Activated T-cell treated with anti-CD3 and anti-CD28 coated beads, Interleukin-2, amount 50 U/mL, for 4 hours (primary cell): Measurements from ENCODE around the gene DSG2. TPM values are rescaled to one million over a fixed set of nuclear protein-coding genes. Genes with fewer than 3 reads are reported as not detected.
"Not testable (repeated sequence)": the region's sequence is repeated elsewhere in the genome, so short reads cannot be mapped to it uniquely, and the experiment has no call there.

ENCODE experiments used
- ATAC-seq, 2 donors: fragments of 200-7000 bp; cut with Tn5 transposase; one replicate each; pipeline ENCODE4 v1.10.0; 2021
- DNase-seq: peaks from one replicate; pipeline ENCODE4 v3.0.0-alpha.2; 2020
- H3K27me3 Mint-ChIP-seq: one replicate; pipeline ENCODE4 v1.8.0; 2021; ENCODE audit warnings: low read depth, mixed read lengths
- H3K36me3 Mint-ChIP-seq: one replicate; pipeline ENCODE4 v1.8.0; 2022; ENCODE audit warnings: mixed read lengths; ENCODE audit not compliant: insufficient read depth
- H3K4me1 Mint-ChIP-seq: one replicate; pipeline ENCODE4 v1.8.0; 2021; ENCODE audit warnings: low read depth, mixed read lengths
- H3K4me3 Mint-ChIP-seq: one replicate; pipeline ENCODE4 v1.8.0; 2021; ENCODE audit warnings: mild to moderate bottlenecking, moderate library complexity, mixed read lengths
- H3K9me3 Mint-ChIP-seq: one replicate; pipeline ENCODE4 v1.8.0; 2021; ENCODE audit warnings: mixed read lengths
- total RNA-seq, 3 donors: library from RNA; stranded (reverse); gene quantifications; one replicate each; pipeline ENCODE4 v1.2.1, GENCODE V29; 2021

Gene DSG2
- total RNA-seq, 3 donors from 2014 or later = 0.24 to 0.33 (median 0.27) TPM

DNA sequence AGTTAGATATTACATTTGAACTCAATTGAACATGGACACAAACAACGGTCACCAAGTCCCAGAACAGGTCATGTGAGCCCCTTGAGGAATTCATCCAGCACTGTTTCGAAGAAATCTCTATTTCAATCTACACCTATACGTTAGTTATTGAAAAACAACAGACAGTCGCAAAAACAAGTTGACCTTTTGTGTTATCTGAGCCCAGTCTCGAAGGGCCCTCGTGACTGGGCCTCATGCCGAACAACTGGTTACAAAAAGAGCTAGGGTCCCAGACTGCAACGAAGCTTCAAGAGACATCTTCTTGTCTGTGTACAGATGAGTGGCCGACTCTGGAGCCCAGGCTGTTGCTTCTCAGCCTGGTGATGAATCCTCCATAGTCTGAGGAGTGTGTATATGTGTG, 5.3 kb upstream of the DSG2 start:
- Mint-ChIP-seq H3K27me3 (peaks cover 18% of the 10 kb centered on the region), H3K36me3 (no peaks in the 10 kb centered on the region), H3K4me1 (no peaks in the 10 kb centered on the region), H3K9me3 (peaks cover 4% of the 10 kb centered on the region), H3K4me3 (no peak overlapping the region)
- ATAC-seq = no peak
- DNase-seq = no peak

DNA sequence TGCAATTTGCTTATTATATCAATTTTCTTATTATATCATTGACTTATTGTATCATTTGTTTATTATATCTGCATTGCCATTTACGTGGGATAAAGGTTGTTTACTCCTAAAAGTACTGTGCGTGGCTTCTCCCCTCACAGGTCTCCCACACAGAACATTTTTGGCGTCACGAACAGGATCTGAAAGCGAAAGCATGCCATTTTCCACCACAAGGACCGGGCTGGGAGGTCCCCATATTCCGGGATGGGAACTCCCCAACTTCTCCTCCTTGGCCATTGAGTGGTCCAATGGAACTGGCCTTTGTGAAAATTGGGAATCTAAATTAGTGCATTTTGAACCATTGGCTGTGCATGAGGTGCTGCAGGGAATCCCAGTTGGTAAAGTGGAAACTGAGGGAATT, 4.8 kb upstream of the DSG2 start:
- Mint-ChIP-seq H3K36me3 (no peaks in the 10 kb centered on the region), H3K4me1 (peaks cover under 1% of the 10 kb centered on the region), H3K27me3 (peaks cover 14% of the 10 kb centered on the region), H3K9me3 (peaks cover 4% of the 10 kb centered on the region), H3K4me3 (no peak overlapping the region)
- no peak for ATAC-seq
- DNase-seq = no peak

DNA sequence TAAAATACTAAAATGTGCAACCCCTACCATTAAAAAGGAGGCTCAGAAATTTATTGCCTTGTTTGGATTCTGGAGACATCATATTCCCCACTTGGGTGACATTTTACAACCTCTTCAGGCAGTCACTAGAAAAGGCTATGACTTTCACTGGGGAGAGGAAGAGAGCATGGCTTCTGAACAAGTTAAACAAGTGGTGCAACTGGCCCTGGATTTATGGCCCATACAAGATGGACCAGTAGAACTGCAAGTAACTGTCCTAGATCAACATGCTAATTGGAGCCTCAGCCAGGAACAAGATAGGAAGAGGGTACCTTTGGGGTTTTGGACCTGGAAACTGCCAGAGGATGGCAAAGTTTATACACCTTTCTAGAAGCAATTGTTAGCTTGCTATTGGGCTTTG, 4.0 kb upstream of the DSG2 start:
- Mint-ChIP-seq H3K36me3 (no peaks in the 10 kb centered on the region), H3K4me1 (peaks cover 4% of the 10 kb centered on the region), H3K27me3 (peaks cover 19% of the 10 kb centered on the region), H3K4me3 (no peak overlapping the region), H3K9me3 (peaks cover 4% of the 10 kb centered on the region)
- ATAC-seq (no peak), DNase-seq (no peak)

DNA sequence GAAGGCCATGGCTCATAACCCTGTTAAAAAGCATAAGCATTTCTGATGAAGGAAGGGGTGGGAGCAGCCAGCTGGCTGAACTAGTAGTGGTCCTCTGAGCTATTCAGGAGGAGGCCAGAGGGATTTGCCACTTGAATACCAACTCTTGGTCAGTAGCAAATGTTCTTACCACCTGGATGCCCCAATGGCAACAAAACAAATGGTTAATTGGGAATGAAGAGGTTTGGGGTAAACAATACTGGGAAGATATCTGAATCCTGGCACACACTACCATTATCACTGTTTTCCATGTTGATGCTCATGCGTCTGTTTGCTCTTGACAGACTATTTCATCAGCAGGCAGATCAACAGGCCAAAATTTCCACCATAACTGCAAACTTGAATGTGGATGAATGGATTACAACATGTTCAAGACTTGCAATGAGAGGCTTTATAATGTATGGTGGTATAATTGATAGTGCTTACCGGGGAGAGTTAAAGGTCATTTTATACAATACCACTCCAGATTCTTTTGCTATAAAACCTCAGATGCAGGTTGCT, 3.2 kb upstream of the DSG2 start:
- not testable (repeated sequence) for H3K4me3 Mint-ChIP-seq, H3K36me3 Mint-ChIP-seq, ATAC-seq, DNase-seq, H3K9me3 Mint-ChIP-seq, H3K4me1 Mint-ChIP-seq
- H3K27me3 Mint-ChIP-seq = peaks cover 26% of the 10 kb centered on the region

DNA sequence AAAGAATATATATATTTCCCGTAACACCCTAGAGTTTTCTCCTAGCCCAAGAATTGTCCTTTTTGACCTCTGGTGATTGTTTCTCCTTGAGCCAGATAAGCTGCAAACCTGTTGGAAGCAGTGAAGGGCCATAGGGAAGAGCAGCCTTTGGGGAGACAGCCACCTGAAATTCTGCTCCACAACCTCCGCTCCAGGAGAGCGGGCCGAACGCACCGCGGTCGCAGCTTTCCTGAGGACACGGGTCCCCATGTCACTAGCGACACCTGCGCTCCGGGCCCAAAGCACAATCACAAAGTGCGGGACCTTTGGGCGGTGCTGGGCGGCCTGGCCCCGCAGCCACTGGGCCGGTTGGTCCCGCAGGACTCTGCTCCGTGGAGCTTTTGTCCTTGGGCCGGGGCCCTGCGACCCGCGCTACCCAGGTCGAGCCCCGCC, 557 bp upstream of the DSG2 start:
- ATAC-seq = peak; percentile 20 to 43
- Mint-ChIP-seq H3K4me1 (peaks cover 7% of the 10 kb centered on the region), H3K27me3 (peaks cover 37% of the 10 kb centered on the region), H3K9me3 (peaks cover 4% of the 10 kb centered on the region), H3K36me3 (no peaks in the 10 kb centered on the region), H3K4me3 (no peak overlapping the region)
- DNase-seq = no peak

DNA sequence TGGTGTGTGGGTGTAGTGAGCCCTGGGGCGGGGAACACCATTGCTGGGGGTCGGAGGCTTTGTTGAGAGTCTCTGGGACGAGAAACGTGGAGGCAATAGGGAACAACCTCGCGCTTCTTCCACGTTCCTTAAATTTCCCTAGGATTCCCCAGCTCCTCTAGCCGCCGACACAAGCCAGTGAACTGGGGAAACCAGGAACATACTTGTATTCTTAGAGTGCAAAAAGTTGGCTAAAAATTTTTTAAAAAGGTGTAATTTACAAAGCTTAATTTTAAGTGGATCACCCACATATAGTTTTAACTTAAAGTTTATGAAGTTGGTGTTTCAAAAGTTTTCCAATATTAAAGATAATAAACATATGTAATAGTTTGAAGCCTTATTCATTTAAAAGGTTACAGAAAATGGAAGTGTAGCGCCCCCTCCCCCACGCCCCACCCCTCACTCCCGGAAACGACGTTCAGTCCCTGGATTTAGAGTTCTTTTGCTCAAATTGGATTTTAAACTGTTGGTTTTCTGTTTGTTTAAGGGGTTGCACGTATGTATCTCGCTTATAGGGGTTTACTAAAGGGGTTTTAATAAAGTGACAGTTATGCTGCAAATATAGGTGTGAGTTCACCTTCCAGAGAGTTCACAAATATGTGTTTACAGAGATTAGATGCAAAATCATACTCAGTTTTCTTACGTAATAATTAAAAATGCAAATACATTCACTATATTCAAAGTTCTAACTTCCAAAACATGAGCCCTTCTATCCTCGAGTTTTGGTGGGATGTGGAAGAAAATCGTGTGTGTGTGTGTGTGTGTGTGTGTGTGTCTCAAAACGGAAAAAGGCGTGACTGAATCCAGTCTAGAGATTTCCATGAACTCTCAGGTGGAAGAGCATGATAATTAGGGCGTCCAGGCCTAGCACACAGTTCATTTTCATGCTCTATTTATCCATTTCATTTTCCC, 872 bp downstream of the DSG2 start:
- Mint-ChIP-seq H3K27me3 (peaks cover 37% of the 10 kb centered on the region), H3K36me3 (no peaks in the 10 kb centered on the region), H3K4me1 (peaks cover 7% of the 10 kb centered on the region), H3K9me3 (peaks cover 4% of the 10 kb centered on the region), H3K4me3 (peak overlapping the region; percentile 70)
- DNase-seq (no peak), ATAC-seq (peak in 1 of 2 donors; percentile 16)

DNA sequence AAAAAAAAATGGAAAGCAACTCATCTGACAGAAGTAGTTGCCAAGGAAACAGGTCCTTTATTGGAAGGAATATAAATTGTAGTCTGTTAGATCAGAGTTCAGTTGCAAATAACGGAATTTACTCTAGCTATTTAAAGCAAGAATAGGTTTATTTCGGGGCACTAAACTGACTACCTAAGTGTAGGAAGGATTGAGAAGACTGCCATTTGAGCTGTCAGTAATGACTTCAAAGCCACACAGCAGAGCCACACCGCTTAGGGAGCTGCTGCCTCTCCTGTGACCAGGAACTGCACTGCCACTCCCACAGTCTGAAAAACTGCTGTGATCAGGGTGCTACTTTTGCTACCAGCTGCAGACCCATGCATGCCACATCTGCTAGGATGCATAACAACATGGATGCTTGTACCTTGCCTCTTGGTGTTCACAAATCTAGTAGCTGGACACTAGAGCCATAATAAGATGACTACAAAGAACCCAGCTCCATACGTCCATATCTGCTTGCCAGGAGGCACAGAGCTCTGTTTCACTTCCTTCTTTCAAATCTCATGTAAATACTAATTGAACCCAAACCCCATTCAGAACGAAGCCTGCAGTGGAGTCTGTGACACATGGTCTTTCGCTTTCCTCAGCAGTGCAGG, 2.2 kb downstream of the DSG2 start:
- DNase-seq (no peak), ATAC-seq (no peak)
- Mint-ChIP-seq H3K4me3 (no peak overlapping the region), H3K4me1 (peaks cover 7% of the 10 kb centered on the region), H3K9me3 (no peaks in the 10 kb centered on the region), H3K36me3 (no peaks in the 10 kb centered on the region), H3K27me3 (peaks cover 37% of the 10 kb centered on the region)

DNA sequence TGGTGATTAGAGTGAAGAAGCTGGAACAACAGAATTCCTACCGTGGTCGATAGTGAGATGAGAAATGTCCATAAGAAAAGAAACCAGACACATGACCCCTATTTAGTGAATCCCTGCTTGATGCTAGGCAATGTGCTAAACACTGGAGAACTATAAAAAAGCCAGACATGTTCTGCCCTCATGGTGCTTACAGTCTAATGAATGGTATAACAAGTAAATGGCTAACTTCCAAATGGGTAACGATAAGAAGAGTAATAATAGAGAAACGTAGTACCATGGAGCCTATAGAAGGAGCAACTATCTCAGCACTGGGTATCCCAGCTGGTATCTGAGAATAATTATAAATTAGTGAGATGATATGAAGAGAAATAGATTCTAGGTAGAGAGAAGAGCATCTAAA, 5.0 kb downstream of the DSG2 start:
- no peaks in the 10 kb centered on the region for H3K36me3 Mint-ChIP-seq
- DNase-seq (no peak), ATAC-seq (no peak)
- H3K4me1 Mint-ChIP-seq = peaks cover 7% of the 10 kb centered on the region
- H3K9me3 Mint-ChIP-seq = no peaks in the 10 kb centered on the region
- no peak overlapping the region for H3K4me3 Mint-ChIP-seq
- peaks cover 26% of the 10 kb centered on the region for H3K27me3 Mint-ChIP-seq

DNA sequence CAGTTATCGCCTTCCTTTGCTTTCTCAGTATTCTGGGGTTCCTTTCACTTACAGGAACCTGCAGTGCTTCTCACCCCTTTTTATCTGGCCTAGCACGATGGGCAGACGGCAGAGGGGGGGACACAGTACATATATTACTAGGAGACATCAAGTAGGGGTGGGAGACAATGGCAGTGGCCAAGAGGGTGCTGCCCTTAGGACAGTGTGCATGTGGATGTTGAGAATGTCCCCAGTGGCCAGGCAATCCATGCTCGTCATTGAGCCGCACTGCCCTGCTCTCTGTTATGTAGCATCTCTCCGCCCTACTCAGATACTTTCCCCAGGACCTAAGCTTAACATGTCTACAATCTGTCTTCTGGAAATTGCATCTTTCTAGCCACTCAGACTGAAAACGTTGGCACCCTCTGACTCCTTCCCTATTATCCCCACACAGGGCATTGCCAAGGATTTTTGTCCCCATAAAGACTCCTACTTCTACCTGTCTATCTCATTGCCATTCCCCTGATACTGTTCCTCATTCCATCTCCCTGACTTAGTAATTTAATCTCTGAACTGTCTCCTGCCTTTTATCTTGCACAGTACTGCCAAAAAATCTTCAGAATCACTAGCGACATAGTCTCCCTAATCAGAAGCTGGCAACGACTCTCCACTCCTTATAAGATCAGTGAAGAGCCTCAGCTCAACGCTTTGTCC, 6.6 kb downstream of the DSG2 start:
- no peaks in the 10 kb centered on the region for H3K4me1 Mint-ChIP-seq
- peaks cover 15% of the 10 kb centered on the region for H3K27me3 Mint-ChIP-seq
- DNase-seq (no peak), ATAC-seq (no peak)
- no peak overlapping the region for H3K4me3 Mint-ChIP-seq
- no peaks in the 10 kb centered on the region for H3K36me3 Mint-ChIP-seq
- no peaks in the 10 kb centered on the region for H3K9me3 Mint-ChIP-seq

DNA sequence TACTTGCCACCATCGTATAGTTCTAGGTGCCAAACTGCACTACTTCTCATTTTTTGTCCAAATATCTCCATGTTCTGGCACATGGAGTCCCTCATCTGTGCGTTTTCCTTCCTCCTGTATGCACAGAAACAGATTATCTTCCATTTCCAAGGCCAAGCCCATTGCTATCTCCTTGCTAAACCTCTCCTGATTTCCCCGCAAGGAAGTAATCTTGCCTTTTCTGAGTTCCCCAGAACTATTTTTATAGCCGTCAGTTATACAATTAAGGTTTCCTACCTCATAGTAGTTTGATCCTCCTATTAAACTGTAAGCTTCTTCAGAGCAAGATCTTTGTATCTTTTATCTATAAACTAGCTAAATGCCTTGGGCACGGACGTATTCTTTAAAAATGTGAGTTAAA, 7.2 kb downstream of the DSG2 start:
- Mint-ChIP-seq H3K4me1 (no peaks in the 10 kb centered on the region), H3K9me3 (no peaks in the 10 kb centered on the region), H3K4me3 (no peak overlapping the region), H3K36me3 (no peaks in the 10 kb centered on the region), H3K27me3 (peaks cover 16% of the 10 kb centered on the region)
- ATAC-seq (no peak), DNase-seq (no peak)

DNA sequence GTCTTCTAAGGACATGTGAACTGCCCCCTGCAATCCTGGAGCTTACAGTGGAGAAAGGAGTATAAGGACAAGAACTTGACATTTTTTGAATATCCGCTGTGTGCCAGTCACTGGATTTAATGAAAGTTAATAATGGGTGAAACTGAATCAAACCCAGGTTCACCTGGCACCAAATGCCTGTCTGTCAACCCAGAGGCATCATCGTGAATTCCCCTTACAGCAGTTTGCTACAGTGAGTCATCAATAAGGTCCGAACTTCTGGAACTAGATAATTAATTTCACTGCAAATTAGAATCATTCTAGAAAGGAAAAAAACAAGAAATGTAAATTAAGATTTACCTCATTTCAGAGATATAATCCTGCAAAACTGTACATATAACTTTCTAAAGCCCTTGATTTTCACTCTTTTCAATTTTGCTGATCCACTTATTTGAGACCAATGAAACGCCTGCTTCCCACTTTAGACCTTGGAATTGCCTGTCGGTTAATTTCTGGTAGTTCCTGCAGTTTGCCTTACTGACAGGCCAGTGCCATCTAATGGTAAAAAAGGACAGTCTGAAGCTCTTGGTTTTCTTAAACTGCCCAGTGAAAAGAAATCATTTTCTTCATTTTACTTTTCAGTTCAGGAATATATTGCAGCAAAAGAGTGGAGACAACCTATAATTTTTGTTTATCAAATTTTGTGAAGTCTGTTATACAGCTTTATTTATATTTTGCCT, 8.2 kb downstream of the DSG2 start:
- H3K9me3 Mint-ChIP-seq = no peaks in the 10 kb centered on the region
- H3K4me3 Mint-ChIP-seq = no peak overlapping the region
- no peaks in the 10 kb centered on the region for H3K36me3 Mint-ChIP-seq
- H3K4me1 Mint-ChIP-seq = no peaks in the 10 kb centered on the region
- DNase-seq (no peak), ATAC-seq (no peak)
- peaks cover 11% of the 10 kb centered on the region for H3K27me3 Mint-ChIP-seq

DNA sequence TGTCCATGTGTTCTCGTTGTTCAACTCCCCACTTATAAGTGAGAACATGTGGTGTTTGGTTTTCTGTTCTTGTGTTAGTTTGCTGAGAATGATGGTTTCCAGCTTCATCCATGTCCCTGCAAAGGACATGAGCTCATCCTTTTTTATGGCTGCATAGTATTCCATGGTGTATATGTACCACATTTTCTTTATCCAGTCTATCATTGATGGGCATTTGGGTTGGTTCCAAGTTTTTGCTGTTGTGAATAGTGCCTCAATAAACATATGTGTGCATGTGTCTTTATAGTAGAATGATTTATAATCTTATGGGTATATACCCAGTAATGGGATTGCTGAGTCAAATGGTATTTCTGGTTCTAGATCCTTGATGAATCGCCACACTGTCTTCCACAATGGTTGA, 9.1 kb downstream of the DSG2 start:
- DNase-seq, H3K27me3 Mint-ChIP-seq, H3K4me1 Mint-ChIP-seq, H3K9me3 Mint-ChIP-seq, ATAC-seq, H3K36me3 Mint-ChIP-seq, H3K4me3 Mint-ChIP-seq: not testable (repeated sequence)

DNA sequence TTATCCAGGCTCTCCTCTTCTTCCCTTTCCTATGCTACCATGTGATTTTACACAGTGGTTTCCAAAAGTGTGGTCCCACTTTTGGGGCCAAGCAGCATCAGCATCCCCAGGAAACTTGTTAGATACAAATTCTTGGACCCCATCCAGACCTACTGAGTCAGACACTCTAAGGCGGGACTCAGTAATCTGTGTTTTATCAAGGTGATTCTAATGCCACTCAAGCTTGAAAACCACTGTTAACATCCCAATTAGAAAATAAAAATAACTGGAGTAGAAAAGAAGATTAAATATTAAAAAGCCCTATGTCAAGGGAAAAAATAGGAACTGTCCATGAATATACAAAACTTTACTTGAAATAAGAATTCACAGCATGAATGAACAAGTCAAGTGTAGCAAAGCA, 10.8 kb downstream of the DSG2 start:
- DNase-seq (no peak), ATAC-seq (no peak)
- no peaks in the 10 kb centered on the region for H3K9me3 Mint-ChIP-seq
- no peaks in the 10 kb centered on the region for H3K4me1 Mint-ChIP-seq
- H3K27me3 Mint-ChIP-seq = peaks cover 7% of the 10 kb centered on the region
- H3K36me3 Mint-ChIP-seq = no peaks in the 10 kb centered on the region
- H3K4me3 Mint-ChIP-seq = no peak overlapping the region

DNA sequence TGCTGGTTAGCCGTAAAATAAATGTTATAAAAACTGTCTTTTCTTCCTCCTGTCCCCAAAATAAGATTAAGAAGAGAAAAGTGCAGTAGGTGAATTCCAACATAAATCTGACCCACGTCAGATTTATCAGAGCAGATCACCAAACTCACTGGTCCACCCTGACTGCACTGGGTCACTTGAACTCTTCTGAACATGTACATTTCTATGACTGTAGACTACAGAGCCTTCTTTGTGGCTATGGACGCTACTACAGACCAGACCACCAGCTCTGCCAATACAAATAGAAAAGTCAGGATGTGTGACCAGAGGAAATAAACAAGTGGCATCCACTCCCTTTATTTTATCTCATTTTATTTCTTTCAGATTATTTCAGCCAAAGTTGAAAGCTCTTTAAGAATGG, 11.6 kb downstream of the DSG2 start:
- Mint-ChIP-seq H3K4me1 (no peaks in the 10 kb centered on the region), H3K9me3 (no peaks in the 10 kb centered on the region), H3K36me3 (no peaks in the 10 kb centered on the region)

More for the DNA sequence above, 11.6 kb downstream of the DSG2 start:
- DNase-seq = no peak
- no peak overlapping the region for H3K4me3 Mint-ChIP-seq
- H3K27me3 Mint-ChIP-seq = peaks cover 7% of the 10 kb centered on the region
- ATAC-seq = no peak
